K562 treated with DMSO at 1 percent for 24 hours (cell line): Measurements from ENCODE around the gene TPRG1. TPM values are rescaled to one million over a fixed set of nuclear protein-coding genes. Genes with fewer than 3 reads are reported as not detected.

ENCODE experiments used
- total RNA-seq: library from RNA; unstranded; fragments of 300-600 nt; gene quantifications from 2 replicates; pipeline ENCODE4 v1.2.3, GENCODE V29; 2022; ENCODE audit warnings: low read depth; ENCODE audit not compliant: insufficient read depth

TPRG1 gene, protein sequence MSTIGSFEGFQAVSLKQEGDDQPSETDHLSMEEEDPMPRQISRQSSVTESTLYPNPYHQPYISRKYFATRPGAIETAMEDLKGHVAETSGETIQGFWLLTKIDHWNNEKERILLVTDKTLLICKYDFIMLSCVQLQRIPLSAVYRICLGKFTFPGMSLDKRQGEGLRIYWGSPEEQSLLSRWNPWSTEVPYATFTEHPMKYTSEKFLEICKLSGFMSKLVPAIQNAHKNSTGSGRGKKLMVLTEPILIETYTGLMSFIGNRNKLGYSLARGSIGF
- not detected in 2 replicates for total RNA-seq

DNA sequence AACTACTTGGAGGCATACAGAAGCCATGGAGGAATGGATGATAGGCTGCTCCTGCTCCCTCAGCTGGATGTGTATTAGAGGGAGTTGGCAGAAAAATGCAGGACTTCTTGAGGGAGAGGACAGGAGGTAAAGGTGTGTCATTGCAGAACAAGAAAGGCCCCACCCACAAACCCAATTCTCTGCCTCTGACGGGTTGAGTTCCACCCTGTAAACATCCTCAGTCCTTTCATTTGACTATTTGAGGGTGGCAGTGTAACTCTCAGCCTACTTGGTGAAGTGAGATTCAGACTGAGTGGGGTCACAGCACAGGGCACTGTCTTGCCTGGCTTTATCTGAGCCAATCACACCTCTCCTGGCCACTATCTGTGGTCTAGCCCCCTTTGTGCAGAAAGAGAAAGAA is at the start of gene TPRG1:
Gene TPRG1 (plus strand): TSS at position 265 of the 400 bp plus-strand sequence. CDS start 35,414 bp downstream, outside the sequence.

